GM19438 (cell line): ENCODE results near the gene LRFN4.

Experiments used
- ATAC-seq: cut with Tn5 transposase; IDR thresholded peaks from one replicate; pipeline ENCODE4 v1.9.1; 2021; ENCODE audit warnings: low read depth; ENCODE audit not compliant: unreplicated experiment

Gene LRFN4

GRCh38 chr11:66857927-66858185, 992 bp downstream of the LRFN4 start:
- ATAC-seq, result no peak

DNA sequence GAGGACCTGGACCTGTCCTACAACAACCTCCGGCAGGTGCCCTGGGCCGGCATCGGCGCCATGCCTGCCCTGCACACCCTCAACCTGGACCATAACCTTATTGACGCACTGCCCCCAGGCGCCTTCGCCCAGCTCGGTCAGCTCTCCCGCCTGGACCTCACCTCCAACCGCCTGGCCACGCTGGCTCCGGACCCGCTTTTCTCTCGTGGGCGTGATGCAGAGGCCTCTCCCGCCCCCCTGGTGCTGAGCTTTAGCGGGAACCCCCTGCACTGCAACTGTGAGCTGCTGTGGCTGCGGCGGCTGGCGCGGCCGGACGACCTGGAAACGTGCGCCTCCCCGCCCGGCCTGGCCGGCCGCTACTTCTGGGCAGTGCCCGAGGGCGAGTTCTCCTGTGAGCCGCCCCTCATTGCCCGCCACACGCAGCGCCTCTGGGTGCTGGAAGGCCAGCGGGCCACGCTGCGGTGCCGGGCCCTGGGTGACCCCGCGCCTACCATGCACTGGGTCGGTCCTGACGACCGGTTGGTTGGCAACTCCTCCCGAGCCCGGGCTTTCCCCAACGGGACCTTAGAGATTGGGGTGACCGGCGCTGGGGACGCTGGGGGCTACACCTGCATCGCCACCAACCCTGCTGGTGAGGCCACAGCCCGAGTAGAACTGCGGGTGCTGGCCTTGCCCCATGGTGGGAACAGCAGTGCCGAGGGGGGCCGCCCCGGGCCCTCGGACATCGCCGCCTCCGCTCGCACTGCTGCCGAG, 1.5 kb downstream of the LRFN4 start:
- ATAC-seq, result no peak

GRCh38 chr11:66858939-66859685, 2.2 kb downstream of the LRFN4 start:
- no peak for ATAC-seq

DNA sequence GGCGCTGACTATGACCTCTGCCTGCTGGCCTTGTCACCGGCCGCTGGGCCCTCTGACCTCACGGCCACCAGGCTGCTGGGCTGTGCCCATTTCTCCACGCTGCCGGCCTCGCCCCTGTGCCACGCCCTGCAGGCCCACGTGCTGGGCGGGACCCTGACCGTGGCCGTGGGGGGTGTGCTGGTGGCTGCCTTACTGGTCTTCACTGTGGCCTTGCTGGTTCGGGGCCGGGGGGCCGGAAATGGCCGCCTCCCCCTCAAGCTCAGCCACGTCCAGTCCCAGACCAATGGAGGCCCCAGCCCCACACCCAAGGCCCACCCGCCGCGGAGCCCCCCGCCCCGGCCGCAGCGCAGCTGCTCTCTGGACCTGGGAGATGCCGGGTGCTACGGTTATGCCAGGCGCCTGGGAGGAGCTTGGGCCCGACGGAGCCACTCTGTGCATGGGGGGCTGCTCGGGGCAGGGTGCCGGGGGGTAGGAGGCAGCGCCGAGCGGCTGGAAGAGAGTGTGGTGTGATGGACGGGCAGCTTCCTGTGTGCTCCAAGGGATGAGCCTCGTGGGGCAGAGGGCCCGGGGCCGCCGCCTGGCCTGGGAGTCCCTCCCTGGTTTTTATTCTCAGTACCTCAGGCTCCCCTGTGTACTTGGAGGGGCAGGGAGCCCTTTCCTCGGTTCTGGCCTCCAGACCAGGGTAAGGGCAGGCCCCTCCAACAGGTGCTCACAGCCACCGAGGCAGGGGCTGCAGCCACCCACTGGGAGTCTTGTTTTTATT, 3.0 kb downstream of the LRFN4 start:
- no peak for ATAC-seq

GRCh38 chr11:66860449-66860831, 3.6 kb downstream of the LRFN4 start:
- no peak for ATAC-seq

GRCh38 chr11:66861038-66861773, 4.3 kb downstream of the LRFN4 start:
- ATAC-seq, result no peak

GRCh38 chr11:66861774-66862558, 5.1 kb downstream of the LRFN4 start:
- no peak for ATAC-seq

GRCh38 chr11:66862559-66863037, 5.7 kb downstream of the LRFN4 start:
- ATAC-seq, result no peak

DNA sequence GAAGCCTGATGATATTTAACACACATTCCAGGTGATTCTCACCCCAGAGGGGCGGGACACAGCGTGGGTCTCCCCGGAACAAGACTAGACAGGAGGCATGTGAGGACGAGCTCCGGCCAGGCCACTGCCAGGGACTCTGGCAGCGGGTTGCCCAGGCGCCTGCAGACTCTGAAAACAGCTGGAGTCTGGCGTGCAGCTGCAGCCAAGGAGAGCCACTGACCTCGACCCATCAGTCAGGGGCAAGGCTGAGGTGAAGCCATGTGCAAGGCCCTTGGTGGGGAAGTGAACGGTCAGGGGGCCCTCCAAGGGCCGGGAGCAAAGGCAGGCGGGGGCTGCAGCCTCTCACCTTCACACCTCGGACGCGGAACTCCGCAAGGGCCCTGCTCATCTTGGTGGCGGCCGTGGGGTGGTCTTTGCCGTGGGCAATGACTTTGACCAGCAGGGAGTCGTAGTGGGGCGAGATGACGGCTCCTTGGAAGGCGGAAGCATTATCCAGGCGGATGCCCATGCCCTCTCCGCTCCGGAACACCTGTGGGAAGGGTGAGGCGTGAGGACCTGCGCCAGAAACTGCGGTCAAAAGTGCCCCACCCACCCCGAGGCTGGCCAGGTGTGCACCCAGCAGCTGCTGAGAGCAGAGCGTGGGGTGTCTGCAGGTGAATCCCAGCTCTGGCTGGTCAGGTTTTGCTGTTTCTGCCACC, 6.7 kb downstream of the LRFN4 start:
- ATAC-seq, result no peak

DNA sequence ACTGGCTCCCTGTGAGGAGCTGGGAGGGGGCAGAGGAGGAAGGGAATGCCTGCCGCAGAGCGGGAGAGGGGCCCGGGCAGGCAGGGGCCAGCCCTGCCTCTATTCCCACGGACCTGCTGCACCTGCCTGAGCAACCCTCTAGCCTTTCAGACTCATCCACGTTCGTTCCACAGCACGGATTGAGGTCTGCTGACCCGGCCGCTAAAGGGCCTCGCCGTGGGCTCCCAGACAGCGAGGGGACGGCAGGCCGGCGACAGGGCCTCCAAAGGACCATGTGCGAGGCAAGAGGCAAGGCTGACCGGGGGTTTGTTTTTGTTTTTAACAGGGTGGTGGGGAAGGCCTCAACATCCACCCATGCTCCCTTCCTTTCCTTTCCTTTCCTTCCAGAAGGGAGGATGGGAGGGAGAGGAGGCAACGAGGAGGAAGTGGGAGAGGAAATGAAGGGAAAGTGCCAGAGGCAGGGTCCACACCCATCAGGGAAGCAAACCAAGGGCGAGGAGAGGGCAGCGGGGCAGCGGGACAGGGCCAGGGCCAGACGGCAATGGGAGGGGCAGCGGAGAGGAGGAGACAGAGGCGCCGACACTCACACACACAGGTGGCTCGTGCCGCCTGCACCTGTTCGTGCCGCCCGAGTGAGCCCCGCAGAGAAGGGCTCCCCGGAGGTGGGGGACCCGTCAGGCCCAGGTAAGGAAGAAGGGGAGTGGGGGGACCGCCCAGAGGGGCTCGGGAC, 7.5 kb downstream of the LRFN4 start:
- no peak for ATAC-seq

DNA sequence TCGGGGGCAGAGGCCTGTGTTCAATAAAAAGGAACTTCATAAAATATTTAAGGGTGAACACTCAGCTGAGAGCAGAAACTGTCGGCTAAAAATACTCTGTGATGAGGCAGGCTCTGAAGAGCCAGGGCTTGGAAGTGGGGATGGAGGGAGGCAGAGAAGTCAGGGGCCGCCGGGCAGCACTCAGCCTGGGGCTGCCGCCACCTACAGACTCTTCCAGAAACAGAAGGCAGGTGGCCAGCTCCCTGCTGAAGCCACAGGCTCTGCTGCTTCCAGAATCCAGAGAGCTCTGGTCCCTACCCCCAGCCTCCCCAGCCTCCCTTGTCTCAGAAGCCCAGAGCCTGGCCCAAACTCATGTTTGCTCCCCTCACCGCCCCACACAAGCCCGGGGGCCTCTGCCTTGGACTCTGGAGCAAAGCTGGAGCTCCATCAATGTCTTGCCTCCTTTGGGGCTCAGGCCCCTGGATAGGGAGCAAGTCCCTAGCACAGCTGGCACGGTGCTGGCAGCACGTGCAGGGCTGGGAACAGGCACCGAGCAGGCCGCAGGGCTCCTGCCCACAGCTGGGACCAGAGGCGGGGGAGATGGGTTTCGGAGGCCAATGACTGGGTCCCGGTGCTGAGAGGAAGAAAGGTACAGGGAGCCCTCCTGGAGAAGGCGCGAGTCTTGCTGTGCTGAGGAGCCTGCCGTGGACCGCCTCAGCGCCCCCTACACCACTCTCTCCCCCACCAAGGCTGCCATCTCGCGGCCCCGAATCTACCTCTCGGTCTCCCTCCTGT, 8.2 kb downstream of the LRFN4 start:
- no peak for ATAC-seq

GRCh38 chr11:66866007-66866406, 9.1 kb downstream of the LRFN4 start:
- no peak for ATAC-seq

DNA sequence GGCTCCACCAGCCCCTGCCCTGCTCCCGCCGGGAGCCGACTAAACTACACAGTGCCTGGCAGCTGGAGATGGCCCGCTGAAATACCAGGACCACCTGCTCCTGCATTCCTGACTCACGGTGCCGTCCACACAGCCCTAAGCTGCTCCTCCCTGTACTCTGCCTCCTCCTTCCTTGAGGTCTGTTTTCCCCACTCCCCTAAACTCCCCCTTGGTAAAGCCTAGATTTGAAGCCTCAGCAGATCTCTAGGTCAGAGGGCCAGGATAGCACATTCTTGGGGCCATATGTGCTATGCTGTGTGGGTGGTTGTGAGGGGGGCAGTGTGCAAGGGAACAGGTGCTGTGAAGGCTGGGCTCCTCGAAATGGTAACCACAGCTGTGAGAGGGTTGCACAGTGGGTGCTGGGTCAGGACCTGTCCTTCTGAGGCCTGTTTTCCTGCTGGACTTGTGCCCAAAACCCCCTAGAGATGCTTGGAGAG, 9.7 kb downstream of the LRFN4 start:
- no peak for ATAC-seq

DNA sequence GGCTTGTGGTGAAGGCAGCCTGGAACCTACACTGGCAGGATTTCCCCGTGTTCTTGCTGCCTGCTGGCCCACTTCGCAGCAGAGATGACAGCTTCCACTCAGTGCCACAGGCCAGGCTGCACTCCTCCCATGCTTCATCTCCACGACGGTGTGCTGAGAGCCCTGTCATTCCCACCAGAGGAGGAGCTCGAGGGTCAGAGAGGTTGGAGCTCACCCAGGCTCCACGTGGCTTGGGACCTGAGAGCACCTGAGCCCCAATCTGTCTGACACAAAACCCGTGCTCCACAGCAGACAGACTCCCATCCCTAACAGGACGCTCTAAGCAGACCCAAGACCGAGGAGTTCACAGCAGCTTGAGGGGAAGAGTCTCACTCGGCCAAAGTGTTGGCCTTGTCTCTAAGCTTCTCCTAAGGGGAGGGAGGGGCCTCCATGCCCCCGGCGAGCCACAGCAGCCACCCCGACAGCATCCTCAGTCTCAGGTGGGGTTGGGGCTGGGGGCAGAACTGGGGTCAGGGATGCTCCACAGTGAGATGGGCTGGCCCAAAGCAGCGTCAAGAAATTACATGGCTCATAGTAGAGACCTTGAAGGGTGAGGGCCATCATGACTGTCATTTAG, 10.7 kb downstream of the LRFN4 start:
- no peak for ATAC-seq

DNA sequence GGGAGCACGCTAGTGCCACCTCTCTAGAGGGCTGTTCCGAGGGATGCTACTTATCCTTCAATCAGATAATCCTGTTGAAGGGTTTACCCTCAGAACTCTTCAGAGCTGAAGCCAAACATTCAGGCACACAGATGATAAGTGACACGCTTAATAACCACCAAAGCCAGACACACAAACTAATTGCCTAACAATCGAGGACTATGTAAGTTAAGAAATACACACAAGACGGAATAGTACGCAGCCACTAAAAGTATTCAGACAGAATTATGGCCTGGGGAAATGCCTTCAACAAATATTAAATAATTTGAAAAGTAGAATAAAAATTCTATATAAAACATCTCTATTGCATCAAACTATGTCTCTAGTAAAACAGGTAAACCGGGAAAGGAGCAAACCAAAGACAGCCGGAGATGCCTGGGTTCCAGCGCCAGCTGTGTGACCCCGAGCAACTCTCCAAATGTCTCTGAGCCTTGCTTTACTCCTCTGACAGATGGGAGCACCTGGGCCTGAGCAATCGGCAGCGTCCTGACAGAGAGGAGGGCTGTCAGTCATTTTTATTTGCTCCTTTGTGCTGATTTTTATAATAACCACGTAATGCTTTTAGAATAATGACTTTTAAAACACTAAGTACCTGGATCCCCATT, 11.3 kb downstream of the LRFN4 start:
- ATAC-seq, result no peak

DNA sequence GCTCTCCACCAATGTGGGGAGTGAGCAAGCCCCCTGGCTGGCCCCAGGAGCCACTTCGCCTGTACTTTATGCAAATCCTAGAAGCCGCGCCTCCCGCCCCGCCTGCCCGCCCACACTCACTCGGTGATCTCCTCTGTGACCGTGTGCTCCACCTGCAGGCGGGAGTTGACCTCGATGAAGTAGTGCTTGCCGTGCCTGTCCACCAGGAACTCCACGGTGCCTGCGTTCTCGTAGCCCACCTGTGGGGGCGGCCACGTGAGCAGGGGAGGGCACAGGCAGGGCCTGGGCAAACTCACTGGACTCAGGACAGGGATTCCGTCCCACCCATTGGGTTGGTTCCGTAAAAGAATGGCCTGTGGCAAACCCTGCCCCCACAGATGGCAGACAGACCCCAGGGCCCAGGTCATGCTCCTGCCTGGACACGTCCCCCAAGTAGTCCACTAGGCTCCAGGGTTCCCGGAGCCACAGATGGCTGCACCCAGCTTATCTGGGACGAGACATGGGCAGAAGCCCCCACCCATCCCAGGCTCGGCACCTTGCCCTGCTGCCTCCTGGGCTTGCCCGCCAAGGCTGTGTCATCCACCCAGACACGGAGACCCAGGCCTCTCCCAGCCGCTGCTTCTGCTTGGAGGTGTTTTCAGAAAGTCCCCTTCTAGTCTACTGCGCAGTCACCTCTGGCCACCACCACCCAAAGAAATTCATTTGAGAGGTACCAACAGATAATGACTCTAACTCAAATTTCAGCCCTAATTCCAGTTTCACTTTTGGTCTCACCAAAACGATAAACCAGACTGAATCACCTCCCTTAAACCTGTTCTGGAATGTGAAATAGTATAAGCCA, 12.1 kb downstream of the LRFN4 start:
- ATAC-seq, result no peak
